GM21723 (cell line): ENCODE measurements around the gene HOXD3.

Source experiments
- ATAC-seq: cut with Tn5 transposase; IDR thresholded peaks from one replicate; pipeline ENCODE4 v1.9.1; 2021; ENCODE audit warnings: mild to moderate bottlenecking, moderate library complexity; ENCODE audit not compliant: unreplicated experiment

The HOXD3 gene

GRCh38 chr2:176202491-176202890, 45.4 kb downstream of the HOXD3 start:
- no peak for ATAC-seq

- ATAC-seq: no peak
These were observed 48.0 kb downstream of the HOXD3 start for GRCh38 chr2:176205126-176205525.

DNA sequence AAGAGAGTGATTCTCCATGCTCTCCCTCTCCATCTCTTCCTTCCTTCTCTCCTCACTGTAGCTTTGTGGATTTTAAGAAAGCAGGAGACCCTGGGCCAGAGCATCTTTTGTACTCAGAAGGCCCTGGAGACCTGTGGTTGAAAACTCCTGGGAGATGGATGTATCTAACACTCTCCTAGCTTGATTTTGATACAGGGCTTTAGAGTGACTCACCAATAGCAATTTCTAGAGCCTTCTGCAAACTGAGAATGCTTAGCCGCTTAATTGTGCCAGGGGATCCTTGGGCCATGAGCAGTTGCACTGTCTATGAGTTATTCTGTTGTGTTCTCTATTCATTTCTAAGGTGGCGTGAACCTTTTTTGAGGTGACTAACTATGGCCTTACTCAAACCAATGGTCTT, 49.0 kb downstream of the HOXD3 start:
- no peak for ATAC-seq

DNA sequence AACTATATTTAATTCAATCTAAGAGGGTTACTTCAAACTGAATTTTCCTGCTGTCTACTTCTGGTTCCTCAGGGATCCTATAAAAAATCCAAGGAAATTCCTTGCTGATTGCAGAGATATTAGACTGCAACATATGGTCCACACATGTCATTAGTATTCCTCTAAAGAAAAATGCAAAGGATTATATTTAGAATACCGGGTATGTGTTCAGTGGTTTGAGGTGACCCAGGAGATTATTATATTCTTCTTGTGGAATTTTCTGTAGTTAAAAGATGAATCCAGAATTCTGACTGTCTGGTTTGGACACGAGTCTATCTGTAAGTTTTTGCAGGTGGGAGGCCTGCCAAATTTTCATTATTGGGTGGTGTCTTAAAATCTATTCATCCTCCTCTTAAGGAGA, 49.6 kb downstream of the HOXD3 start:
- no peak for ATAC-seq

DNA sequence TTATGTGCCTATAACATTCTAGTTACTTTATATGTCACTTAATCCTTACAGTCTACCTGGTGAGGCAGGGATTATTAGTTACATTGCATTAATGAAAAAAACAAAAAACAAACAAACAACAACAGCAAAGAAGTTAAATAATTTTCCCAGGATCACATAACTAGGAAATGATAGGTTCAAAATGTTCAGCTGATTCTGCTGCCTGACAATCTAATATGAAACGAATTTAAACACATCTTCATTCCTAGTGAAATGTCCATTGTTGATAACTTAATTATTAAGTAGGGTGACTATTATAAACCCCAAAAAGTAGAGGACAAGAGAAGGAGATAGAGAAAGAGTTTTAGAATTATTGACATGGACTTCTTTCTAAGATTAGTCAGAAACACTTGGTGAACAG, 54.0 kb downstream of the HOXD3 start:
- no peak for ATAC-seq

GRCh38 chr2:176212276-176212675, 55.2 kb downstream of the HOXD3 start:
- ATAC-seq: no peak

GRCh38 chr2:176213406-176213805, 56.3 kb downstream of the HOXD3 start:
- ATAC-seq: no peak
